HepG2 (cell line): Measurements from ENCODE around the gene MISP3. TPM values are rescaled to one million over a fixed set of nuclear protein-coding genes. Genes with fewer than 3 reads are reported as not detected.

Experiments
- AHR ChIP-seq: IDR thresholded peaks from 2 replicates; pipeline ENCODE4 v1.6.1; 2018; ENCODE audit warnings: missing genetic modification reagents, missing compliant biosample characterization
- ARHGAP35 ChIP-seq: sonication (generic); formaldehyde crosslinking; IDR thresholded peaks from 2 replicates; pipeline ENCODE4 v1.9.0; 2022; ENCODE audit warnings: mild to moderate bottlenecking, inconsistent platforms, moderate library complexity, missing genetic modification reagents, borderline replicate concordance
- HOXA7 ChIP-seq: sonication (generic); formaldehyde crosslinking; IDR thresholded peaks from 2 replicates; pipeline ENCODE4 v1.8.1; 2022; ENCODE audit warnings: mild to moderate bottlenecking, missing genetic modification reagents, moderate library complexity
- ISL2 ChIP-seq: sonication (generic); formaldehyde crosslinking; IDR thresholded peaks from 2 replicates; pipeline ENCODE4 v1.5.0; 2020; ENCODE audit warnings: missing genetic modification reagents
- KAT2B ChIP-seq: fragments of 150-350 bp; IDR thresholded peaks from 2 replicates; pipeline ENCODE4 v1.6.1; 2014; ENCODE audit warnings: low read depth, low read length, borderline replicate concordance
- KDM5B ChIP-seq: sonication (generic); formaldehyde crosslinking; IDR thresholded peaks from 2 replicates; pipeline ENCODE4 v1.4.0; 2020; ENCODE audit warnings: missing genetic modification reagents, mild to moderate bottlenecking, borderline replicate concordance
- MAFK ChIP-seq, 2 experiments: IDR thresholded peaks in 1 of 2; conservative IDR thresholded peaks in 1 of 2; 2 replicates each; pipeline ENCODE4 v1.6.1; 2011; ENCODE audit warnings: improper control_type of control experiment in 2 of 2, low read length in 2 of 2
- MEIS1 ChIP-seq: sonication (generic); formaldehyde crosslinking; IDR thresholded peaks from 2 replicates; pipeline ENCODE4 v1.9.0; 2021; ENCODE audit warnings: mild to moderate bottlenecking, missing genetic modification reagents, moderate library complexity, borderline replicate concordance
- NCOA5 ChIP-seq: sonication (generic); formaldehyde crosslinking; IDR thresholded peaks from 2 replicates; pipeline ENCODE4 v1.4.0; 2020; ENCODE audit warnings: missing genetic modification reagents
- SMAD9 ChIP-seq: sonication (generic); formaldehyde crosslinking; IDR thresholded peaks from 2 replicates; pipeline ENCODE4 v1.5.1; 2020; ENCODE audit warnings: mild to moderate bottlenecking, missing genetic modification reagents
- SRSF1 ChIP-seq: fragments of 200-400 bp; formaldehyde crosslinking; optimal IDR thresholded peaks from 2 replicates; pipeline ENCODE3; 2017; ENCODE audit warnings: mild to moderate bottlenecking, low read depth, low read length, moderate library complexity
- YEATS4 ChIP-seq: sonication (generic); formaldehyde crosslinking; IDR thresholded peaks from 2 replicates; pipeline ENCODE4 v1.4.0; 2020; ENCODE audit warnings: missing genetic modification reagents, borderline replicate concordance
- ZNF12 ChIP-seq: sonication (generic); formaldehyde crosslinking; IDR thresholded peaks from 2 replicates; pipeline ENCODE4 v1.5.0; 2020; ENCODE audit warnings: missing genetic modification reagents
- ZNF180 ChIP-seq: sonication (generic); formaldehyde crosslinking; IDR thresholded peaks from 2 replicates; pipeline ENCODE4 v1.4.0; 2020; ENCODE audit warnings: low read depth, missing genetic modification reagents, borderline replicate concordance
- ZNF563 ChIP-seq: sonication (generic); formaldehyde crosslinking; IDR thresholded peaks from 2 replicates; pipeline ENCODE4 v1.8.0; 2022; ENCODE audit warnings: mild to moderate bottlenecking, moderate library complexity, missing genetic modification reagents
- ZNF709 ChIP-seq: sonication (generic); formaldehyde crosslinking; IDR thresholded peaks from 2 replicates; pipeline ENCODE4 v1.5.0; 2020; ENCODE audit warnings: mild to moderate bottlenecking, missing genetic modification reagents
- ZNF792 ChIP-seq: IDR thresholded peaks from 2 replicates; pipeline ENCODE4 v1.6.1; 2016
- polyA plus RNA-seq, 8 experiments: library from polyadenylated mRNA; depleted of rRNA in 3 of 8; stranded (reverse) in 7 of 8; unstranded in 1 of 8; fragments of >200 nt; fragmentation: Illumina TruSeq in 4 of 8; extraction: Trizol in 4 of 8; gene quantifications; 2 replicates each; pipeline versions ENCODE4 v1.2.1 to v1.2.3, GENCODE V29; 2011 to 2016; ENCODE audit warnings: low read depth in 4 of 8, missing spikeins in 1 of 8, mixed read lengths in 1 of 8; ENCODE audit not compliant: insufficient read depth in 1 of 8
- total RNA-seq, 5 experiments: library from RNA; depleted of rRNA; stranded (reverse); fragments of >200 nt; fragmentation: Illumina TruSeq; extraction: Trizol; gene quantifications; 2 replicates each; pipeline ENCODE4 v1.2.3, GENCODE V29; 2016; ENCODE audit warnings: low read depth in 1 of 5
- TF ChIP-seq, protein P1 (sequence below): IDR thresholded peaks from 2 replicates; pipeline ENCODE4 v1.6.1; 2016; ENCODE audit warnings: mild to moderate bottlenecking, missing biosample characterization, missing genetic modification reagents
- TF ChIP-seq, protein P2 (sequence below): sonication (generic); formaldehyde crosslinking; IDR thresholded peaks from 2 replicates; pipeline ENCODE4 v1.4.0; 2020; ENCODE audit warnings: missing genetic modification reagents, mild to moderate bottlenecking, borderline replicate concordance
- TF ChIP-seq, protein P3 (sequence below): sonication (generic); formaldehyde crosslinking; IDR thresholded peaks from 2 replicates; pipeline ENCODE4 v1.4.0; 2020; ENCODE audit warnings: missing genetic modification reagents
- TF ChIP-seq, protein P4 (sequence below): sonication (generic); formaldehyde crosslinking; IDR thresholded peaks from 2 replicates; pipeline ENCODE4 v1.5.0; 2020; ENCODE audit warnings: missing genetic modification reagents
- TF ChIP-seq, protein P5 (sequence below): sonication (generic); IDR thresholded peaks from 2 replicates; pipeline ENCODE4 v1.6.1; 2016; ENCODE audit warnings: low read depth, borderline replicate concordance
- TF ChIP-seq, protein P6 (sequence below): IDR thresholded peaks from 2 replicates; pipeline ENCODE4 v1.6.1; 2012; ENCODE audit warnings: low read depth, low read length, improper control_type of control experiment

Gene MISP3
- total and polyA plus RNA-seq, 2 of the 13 experiments (the other 11 are each of a cell fraction or from before 2014, with no cell fraction given) = 2.5 to 5.4 TPM

DNA sequence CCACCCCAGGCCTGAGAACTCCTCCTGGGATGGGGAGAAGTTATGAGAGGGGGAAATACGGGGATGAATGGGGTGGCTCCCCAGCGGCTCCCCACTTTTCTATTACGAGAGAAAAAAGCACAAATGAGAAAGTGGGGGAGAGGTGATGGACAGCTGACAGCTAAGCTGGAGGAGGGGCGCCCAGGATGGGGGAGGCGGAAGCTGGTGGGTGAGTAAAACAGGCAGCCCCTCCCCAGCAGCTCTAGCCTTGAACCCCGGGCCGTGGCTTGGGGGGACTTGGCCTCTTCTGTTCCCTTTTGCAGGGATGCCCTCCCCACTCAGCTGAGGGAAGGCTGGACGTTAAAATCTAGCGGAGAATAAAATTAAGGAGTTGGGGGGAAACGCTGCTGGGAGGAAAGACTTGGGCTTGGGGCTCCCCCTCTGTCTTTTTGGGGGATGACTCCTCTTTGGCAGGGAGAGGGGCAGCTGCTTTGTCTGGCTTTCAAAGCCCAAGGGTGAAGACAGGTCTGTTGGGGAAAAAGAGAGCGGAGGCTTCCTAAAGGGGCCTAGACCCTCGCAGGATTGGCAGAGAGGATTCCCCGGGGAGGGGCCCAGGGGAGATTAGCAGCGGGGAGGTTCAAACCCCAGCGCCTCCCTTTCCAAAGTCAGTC, 19.4 kb downstream of the MISP3 start (continued):
- TF ChIP-seq, protein P1, sequence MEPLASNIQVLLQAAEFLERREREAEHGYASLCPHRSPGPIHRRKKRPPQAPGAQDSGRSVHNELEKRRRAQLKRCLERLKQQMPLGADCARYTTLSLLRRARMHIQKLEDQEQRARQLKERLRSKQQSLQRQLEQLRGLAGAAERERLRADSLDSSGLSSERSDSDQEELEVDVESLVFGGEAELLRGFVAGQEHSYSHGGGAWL = peak; percentile 4; the same call in 1 of the 2 replicates
- TF ChIP-seq, protein P2, sequence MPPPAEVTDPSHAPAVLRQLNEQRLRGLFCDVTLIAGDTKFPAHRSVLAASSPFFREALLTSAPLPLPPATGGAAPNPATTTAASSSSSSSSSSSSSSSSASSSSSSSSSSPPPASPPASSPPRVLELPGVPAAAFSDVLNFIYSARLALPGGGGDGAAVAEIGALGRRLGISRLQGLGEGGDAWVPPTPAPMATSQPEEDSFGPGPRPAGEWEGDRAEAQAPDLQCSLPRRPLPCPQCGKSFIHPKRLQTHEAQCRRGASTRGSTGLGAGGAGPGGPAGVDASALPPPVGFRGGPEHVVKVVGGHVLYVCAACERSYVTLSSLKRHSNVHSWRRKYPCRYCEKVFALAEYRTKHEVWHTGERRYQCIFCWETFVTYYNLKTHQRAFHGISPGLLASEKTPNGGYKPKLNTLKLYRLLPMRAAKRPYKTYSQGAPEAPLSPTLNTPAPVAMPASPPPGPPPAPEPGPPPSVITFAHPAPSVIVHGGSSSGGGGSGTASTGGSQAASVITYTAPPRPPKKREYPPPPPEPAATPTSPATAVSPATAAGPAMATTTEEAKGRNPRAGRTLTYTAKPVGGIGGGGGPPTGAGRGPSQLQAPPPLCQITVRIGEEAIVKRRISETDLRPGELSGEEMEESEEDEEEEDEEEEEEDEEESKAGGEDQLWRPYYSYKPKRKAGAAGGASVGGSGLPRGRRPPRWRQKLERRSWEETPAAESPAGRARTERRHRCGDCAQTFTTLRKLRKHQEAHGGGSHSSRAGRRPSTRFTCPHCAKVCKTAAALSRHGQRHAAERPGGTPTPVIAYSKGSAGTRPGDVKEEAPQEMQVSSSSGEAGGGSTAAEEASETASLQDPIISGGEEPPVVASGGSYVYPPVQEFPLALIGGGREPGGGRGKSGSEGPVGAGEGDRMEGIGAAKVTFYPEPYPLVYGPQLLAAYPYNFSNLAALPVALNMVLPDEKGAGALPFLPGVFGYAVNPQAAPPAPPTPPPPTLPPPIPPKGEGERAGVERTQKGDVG (CRISPR knock-in tag) = no peak
- TF ChIP-seq, protein P3, sequence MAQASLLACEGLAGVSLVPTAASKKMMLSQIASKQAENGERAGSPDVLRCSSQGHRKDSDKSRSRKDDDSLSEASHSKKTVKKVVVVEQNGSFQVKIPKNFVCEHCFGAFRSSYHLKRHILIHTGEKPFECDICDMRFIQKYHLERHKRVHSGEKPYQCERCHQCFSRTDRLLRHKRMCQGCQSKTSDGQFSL (CRISPR knock-in tag) = no peak; the same call in 1 of the 2 replicates
- TF ChIP-seq AHR = no peak
- TF ChIP-seq ZNF709 (CRISPR knock-in tag) = no peak
- no peak for TF ChIP-seq KDM5B (CRISPR knock-in tag)
- no peak for TF ChIP-seq ZNF12 (CRISPR knock-in tag)
- no peak for TF ChIP-seq SRSF1
- TF ChIP-seq ZNF792 = no peak
- TF ChIP-seq ZNF180 (CRISPR knock-in tag) = no peak
- no peak for TF ChIP-seq HOXA7 (CRISPR knock-in tag)
- TF ChIP-seq, protein P4, sequence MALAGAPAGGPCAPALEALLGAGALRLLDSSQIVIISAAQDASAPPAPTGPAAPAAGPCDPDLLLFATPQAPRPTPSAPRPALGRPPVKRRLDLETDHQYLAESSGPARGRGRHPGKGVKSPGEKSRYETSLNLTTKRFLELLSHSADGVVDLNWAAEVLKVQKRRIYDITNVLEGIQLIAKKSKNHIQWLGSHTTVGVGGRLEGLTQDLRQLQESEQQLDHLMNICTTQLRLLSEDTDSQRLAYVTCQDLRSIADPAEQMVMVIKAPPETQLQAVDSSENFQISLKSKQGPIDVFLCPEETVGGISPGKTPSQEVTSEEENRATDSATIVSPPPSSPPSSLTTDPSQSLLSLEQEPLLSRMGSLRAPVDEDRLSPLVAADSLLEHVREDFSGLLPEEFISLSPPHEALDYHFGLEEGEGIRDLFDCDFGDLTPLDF (CRISPR knock-in tag) = no peak
- TF ChIP-seq MAFK (conservative IDR thresholded peaks at IDR 0.05 in 1 of 2, IDR thresholded peaks at IDR 0.05 in 1 of 2; ENCODE audit: low read length in 2 of 2) = no peak
- TF ChIP-seq YEATS4 (CRISPR knock-in tag) = 0 out of 2 replicates have a peak, but pooled peaks have one; percentile 9
- TF ChIP-seq MEIS1 (CRISPR knock-in tag) = 0 out of 2 replicates have a peak, but pooled peaks have one; percentile 11
- no peak for TF ChIP-seq NCOA5
- no peak for TF ChIP-seq ISL2 (CRISPR knock-in tag)
- TF ChIP-seq, protein P5, sequence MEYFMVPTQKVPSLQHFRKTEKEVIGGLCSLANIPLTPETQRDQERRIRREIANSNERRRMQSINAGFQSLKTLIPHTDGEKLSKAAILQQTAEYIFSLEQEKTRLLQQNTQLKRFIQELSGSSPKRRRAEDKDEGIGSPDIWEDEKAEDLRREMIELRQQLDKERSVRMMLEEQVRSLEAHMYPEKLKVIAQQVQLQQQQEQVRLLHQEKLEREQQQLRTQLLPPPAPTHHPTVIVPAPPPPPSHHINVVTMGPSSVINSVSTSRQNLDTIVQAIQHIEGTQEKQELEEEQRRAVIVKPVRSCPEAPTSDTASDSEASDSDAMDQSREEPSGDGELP = peak; percentile 42; the same call in 1 of the 2 replicates
- TF ChIP-seq ZNF563 (CRISPR knock-in tag) = no peak
- TF ChIP-seq, protein P6, sequence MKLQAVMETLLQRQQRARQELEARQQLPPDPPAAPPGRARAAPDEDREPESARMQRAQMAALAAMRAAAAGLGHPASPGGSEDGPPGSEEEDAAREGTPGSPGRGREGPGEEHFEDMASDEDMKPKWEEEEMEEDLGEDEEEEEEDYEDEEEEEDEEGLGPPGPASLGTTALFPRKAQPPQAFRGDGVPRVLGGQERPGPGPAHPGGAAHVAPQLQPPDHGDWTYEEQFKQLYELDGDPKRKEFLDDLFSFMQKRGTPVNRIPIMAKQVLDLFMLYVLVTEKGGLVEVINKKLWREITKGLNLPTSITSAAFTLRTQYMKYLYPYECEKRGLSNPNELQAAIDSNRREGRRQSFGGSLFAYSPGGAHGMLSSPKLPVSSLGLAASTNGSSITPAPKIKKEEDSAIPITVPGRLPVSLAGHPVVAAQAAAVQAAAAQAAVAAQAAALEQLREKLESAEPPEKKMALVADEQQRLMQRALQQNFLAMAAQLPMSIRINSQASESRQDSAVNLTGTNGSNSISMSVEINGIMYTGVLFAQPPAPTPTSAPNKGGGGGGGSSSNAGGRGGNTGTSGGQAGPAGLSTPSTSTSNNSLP = no peak
- no peak for TF ChIP-seq SMAD9 (CRISPR knock-in tag)
- no peak for TF ChIP-seq ARHGAP35
- no peak for TF ChIP-seq KAT2B
